ENCODE measurements around the gene CDH4.

Gene CDH4

DNA sequence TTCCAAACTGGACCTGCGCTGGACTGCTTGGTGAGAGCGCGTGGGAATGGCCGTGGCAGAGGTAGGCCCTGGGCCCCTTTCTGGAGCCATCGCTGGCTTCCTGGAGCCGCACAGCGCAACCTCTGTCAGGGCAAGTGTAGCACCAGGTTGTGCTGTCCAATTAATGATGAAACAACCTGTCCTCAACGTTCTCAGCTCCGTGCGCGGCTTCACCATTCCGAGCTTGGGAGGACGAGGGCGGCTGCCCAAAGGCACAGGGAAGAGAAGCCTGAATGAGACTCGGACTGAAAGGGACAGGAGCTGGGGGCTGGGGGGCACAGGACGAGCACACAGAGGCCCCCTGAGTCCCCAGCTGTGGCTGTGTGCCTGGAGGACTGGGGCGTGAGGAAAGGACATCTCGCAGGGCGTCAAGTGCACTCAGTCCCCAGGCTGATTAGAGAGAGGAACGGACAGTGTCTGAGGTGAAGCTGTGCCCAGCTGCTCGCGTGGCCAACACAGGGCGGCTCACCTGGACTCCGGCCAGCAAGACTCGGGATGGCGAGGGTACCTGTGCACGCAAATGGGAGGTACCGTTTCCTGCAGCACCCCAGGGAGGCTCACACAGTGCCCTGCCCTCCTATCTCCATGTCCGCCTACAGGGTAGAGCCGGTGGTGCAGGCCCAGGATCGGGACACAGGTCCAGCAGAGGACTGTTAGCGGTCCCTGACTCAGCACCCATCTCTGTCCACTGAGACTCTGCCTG, 410.3 kb downstream of the CDH4 start:
- DNase-seq (ENCODE audit: extremely low spot score): no peak
- TF ChIP-seq, protein P1, sequence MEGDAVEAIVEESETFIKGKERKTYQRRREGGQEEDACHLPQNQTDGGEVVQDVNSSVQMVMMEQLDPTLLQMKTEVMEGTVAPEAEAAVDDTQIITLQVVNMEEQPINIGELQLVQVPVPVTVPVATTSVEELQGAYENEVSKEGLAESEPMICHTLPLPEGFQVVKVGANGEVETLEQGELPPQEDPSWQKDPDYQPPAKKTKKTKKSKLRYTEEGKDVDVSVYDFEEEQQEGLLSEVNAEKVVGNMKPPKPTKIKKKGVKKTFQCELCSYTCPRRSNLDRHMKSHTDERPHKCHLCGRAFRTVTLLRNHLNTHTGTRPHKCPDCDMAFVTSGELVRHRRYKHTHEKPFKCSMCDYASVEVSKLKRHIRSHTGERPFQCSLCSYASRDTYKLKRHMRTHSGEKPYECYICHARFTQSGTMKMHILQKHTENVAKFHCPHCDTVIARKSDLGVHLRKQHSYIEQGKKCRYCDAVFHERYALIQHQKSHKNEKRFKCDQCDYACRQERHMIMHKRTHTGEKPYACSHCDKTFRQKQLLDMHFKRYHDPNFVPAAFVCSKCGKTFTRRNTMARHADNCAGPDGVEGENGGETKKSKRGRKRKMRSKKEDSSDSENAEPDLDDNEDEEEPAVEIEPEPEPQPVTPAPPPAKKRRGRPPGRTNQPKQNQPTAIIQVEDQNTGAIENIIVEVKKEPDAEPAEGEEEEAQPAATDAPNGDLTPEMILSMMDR (IDR thresholded peaks at IDR 0.05; ENCODE audit: control extremely low read depth, extremely low read depth, low read depth, missing control alignments): no peak
- CTCF ChIA-PET: no interaction called here

DNA sequence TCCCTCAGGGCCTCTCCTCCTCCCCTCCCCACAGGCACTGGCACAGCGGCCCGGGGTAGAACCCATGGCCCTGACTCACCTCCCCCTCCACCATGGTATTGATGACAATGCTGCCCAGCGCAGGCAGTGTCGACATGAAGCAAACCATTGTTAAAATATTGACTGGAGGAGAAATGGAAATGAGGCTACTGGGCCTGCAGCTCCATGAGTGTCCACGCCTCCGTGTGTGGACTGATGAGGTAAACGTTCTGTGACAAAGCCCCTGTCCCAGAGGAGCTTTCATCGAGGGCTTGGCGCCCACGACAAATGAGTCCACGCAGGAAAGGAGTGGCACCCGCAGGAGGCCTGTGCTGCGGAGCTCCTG, 410.9 kb downstream of the CDH4 start:
- POLR2A ChIA-PET: no interaction called here
- DNase-seq (ENCODE audit: extremely low spot score): no peak
- CTCF ChIA-PET: no interaction called here
- TF ChIP-seq, protein P1 (IDR thresholded peaks at IDR 0.05; ENCODE audit: control extremely low read depth, extremely low read depth, low read depth, missing control alignments): no peak

More for the DNA sequence above, 410.3 kb downstream of the CDH4 start:
- POLR2A ChIA-PET: no interaction called here

DNA sequence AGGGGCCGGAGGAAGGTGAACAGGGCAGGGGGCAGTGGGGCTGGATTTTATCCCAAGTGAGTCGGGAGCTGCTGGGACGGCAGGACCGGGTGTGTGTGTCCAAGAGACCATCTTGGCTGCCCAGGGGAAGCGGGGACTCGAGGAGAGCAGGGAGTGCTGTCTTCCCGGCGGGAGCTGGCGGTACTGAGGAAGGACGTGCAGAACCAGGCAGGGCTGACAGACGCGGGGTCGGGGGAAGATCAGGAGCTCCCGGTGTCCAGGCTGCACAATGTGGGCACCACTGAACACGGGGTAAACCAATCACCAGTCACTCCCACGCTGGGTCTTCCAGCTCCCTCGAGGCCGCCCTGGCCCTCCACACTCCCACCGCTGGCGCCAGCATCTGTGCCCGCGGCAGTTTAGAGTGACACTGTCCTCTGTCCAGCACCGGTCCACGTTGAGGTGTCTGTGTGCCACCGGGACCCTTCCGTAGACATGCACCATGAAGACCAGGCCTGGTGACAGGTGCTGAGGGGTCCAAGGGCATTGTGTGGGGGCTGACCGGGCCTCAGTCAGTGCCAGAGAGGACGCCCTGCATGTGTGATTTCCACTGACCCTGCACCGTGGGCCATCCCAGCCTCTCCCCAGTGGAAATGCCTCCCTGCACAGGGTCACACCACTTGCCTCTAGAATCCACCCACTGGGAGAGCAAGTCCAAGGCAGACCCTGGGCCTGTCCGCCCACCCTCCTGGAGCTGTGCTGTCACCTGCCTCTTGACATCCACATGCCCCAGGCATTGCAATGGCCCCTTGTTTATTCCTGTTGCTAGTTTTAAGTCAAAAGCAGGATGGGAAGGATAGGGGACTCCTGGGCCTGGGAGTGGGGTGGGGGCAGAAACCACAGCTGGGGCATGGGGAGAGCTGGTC, 411.7 kb downstream of the CDH4 start:
- DNase-seq (ENCODE audit: extremely low spot score): no peak
- ChIA-PET POLR2A (no interaction called here), CTCF (no interaction called here)
- TF ChIP-seq, protein P1 (IDR thresholded peaks at IDR 0.05; ENCODE audit: control extremely low read depth, extremely low read depth, low read depth, missing control alignments): no peak

DNA sequence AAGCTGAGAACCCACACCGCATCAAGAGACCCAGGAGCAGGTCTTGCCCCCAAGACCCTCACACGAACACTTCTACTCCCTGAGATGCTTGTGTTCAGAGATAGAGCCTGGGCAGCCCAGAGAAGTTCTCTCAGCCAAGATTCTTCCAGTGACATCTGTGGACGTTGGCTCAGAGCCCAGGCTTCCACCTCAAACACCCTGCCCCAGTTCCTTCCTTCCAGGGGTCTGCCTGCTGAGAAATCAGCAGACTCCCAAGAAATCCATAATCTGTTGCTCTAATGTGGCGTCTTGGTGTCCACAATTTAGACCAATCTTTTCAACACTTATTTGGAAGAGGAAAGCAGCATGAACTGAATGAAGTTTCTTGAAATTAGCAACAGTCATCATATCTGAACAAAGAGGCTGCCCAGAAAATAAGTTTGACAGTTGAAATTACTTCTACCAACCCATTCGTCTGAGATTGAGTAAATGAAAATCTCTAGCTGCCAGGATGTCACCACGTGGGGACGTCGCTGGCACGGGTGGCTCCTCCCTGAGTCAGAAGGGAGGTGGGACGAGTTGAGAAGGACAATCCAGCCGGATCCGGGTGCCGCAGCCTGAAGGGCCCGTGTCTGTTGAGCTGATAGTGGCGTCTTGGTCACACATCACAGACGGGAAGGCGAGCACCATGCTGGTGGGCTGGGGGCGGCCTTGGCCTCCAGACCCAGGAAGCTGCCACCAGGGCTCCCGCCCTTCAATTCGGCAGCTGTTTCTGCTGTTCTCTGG, 412.7 kb downstream of the CDH4 start:
- no peak for DNase-seq (ENCODE audit: extremely low spot score)
- ChIA-PET CTCF (no interaction called here), POLR2A (no interaction called here)
- TF ChIP-seq, protein P1 (IDR thresholded peaks at IDR 0.05; ENCODE audit: control extremely low read depth, extremely low read depth, low read depth, missing control alignments): no peak

DNA sequence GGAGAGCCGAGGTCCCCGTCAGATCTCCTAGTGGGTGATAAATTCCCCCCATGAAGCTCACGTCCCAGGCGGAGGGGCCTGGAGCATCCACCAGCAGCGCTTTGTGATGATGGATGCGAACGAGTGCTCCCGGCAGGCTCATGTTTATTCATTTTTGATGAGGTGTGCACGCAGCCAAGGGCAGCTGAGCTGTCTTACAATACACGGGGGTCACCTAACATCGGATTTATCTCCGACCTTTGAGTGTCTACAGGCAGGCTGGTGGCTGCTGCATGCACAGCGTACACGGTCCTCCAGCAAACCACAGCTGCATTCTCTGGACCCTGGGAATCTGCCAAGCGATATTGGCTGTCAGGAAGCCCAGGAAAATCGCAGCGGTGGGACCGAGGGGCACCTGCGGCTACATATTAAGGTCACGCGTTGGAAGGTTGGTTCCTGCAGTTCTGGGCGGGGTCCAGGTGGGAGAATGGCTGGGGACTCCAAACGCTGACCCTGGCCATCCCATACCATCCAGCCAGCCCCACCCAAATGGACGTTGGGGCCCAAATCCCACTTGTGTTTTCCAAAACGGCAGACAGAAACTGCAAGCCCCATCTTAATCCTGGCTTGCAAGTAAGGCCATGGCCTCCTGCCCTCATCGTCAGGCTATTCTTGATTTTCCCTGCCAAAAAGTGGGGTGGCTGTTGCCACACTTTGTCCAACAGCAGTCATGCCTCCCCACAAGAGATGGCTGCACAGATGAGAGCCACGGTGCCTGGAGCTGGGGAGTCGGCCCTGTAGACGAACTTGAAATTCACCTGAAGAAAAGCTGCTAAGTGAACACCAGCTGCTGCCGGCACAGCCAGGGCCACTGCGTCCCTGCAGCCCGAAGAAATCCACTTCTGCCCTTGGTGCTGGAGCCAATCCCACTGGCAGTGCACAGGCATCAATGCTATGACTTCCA, 413.7 kb downstream of the CDH4 start:
- CTCF ChIA-PET: no interaction called here
- DNase-seq (ENCODE audit: extremely low spot score): no peak
- POLR2A ChIA-PET: no interaction called here
- TF ChIP-seq, protein P1 (IDR thresholded peaks at IDR 0.05; ENCODE audit: control extremely low read depth, extremely low read depth, low read depth, missing control alignments): no peak
